ENCODE results near the gene FAM171A1.

- TF ChIP-seq, protein P1, sequence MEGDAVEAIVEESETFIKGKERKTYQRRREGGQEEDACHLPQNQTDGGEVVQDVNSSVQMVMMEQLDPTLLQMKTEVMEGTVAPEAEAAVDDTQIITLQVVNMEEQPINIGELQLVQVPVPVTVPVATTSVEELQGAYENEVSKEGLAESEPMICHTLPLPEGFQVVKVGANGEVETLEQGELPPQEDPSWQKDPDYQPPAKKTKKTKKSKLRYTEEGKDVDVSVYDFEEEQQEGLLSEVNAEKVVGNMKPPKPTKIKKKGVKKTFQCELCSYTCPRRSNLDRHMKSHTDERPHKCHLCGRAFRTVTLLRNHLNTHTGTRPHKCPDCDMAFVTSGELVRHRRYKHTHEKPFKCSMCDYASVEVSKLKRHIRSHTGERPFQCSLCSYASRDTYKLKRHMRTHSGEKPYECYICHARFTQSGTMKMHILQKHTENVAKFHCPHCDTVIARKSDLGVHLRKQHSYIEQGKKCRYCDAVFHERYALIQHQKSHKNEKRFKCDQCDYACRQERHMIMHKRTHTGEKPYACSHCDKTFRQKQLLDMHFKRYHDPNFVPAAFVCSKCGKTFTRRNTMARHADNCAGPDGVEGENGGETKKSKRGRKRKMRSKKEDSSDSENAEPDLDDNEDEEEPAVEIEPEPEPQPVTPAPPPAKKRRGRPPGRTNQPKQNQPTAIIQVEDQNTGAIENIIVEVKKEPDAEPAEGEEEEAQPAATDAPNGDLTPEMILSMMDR (IDR thresholded peaks at IDR 0.05): no peak
- TF ChIP-seq POLR2A (IDR thresholded peaks at IDR 0.05) (no peak), POLR2AphosphoS5 (IDR thresholded peaks at IDR 0.05) (no peak), EP300 (IDR thresholded peaks at IDR 0.05) (no peak)
Measured at GRCh38 chr10:15293862-15294842, 76.9 kb downstream of the FAM171A1 start.
